Measurements from ENCODE around the gene GGT5. TPM values are rescaled to one million over a fixed set of nuclear protein-coding genes. Genes with fewer than 3 reads are reported as not detected.

Gene GGT5
- total and polyA plus RNA-seq, 2 of the 13 experiments (the other 11 are each of a cell fraction or from before 2014, with no cell fraction given) = 0.69 to 3.1 TPM

GRCh38 chr22:24225951-24226350 lies 18.9 kb downstream of the GGT5 start (continued):
- no peak for TF ChIP-seq MZF1 (CRISPR knock-in tag; IDR thresholded peaks at IDR 0.05; ENCODE audit: borderline replicate concordance)
- TF ChIP-seq ZNF75D (CRISPR knock-in tag; IDR thresholded peaks at IDR 0.05; ENCODE audit: borderline replicate concordance) = no peak
- TF ChIP-seq PLRG1 (conservative IDR thresholded peaks at IDR 0.05) = no peak
- TF ChIP-seq NFE2L1 (CRISPR knock-in tag; IDR thresholded peaks at IDR 0.05; ENCODE audit: borderline replicate concordance) = no peak
- TF ChIP-seq ZFY (CRISPR knock-in tag; IDR thresholded peaks at IDR 0.05) = no peak

GRCh38 chr22:24225044-24225601 lies 19.8 kb downstream of the GGT5 start:
- WGBS (ENCODE audit: low lambda C conversion rate) = 100% methylated on average over 1 of the region's 14 CpGs
- H3K9ac ChIP-seq (ENCODE audit: insufficient read depth, low read depth, low read length) = no peak overlapping the region
- DNase-seq (ENCODE audit: low spot score) (no peak), FAIRE-seq (no peak), ATAC-seq (no peak)
- H3K4me2 ChIP-seq (ENCODE audit: low read depth, low read length) = no peak overlapping the region
- in situ Hi-C loops (cut with HindIII; ENCODE audit: extremely low pct_ligation_motif_present, low pct_unique_long_range_greater_than_20kb) = no loop called here
- no peaks in the 10 kb centered on the region for H3K36me3 ChIP-seq (replicated peaks in 1 of 2; ENCODE audit: control insufficient read depth in 1 of 2, insufficient read depth in 2 of 2, low read length in 2 of 2)
- H3K4me3 ChIP-seq (replicated peaks in 1 of 3; ENCODE audit: insufficient read depth in 1 of 3, low read depth in 2 of 3, low read length in 3 of 3) = no peak overlapping the region
- ChIA-PET CTCF (ENCODE audit: low intra/inter-chr PET ratio, low total read pairs) (no interaction called here), POLR2A (interaction anchor here (0.6 kb wide), 1 partner anchor 340 kb away, joined by 3 read pairs; no protein-coding TSS in a partner anchor)
- intact Hi-C loops (cut with micrococcal nuclease; ENCODE audit: unreplicated experiment) = no loop called here
- H3K9me3 ChIP-seq (ENCODE audit: low read length) = no peaks in the 10 kb centered on the region
- no TSS peak for BruUV-seq (replicated peaks)
- no peak overlapping the region for H3K27ac ChIP-seq (ENCODE audit: extremely low read length, insufficient read depth, low read length)
- TF ChIP-seq ZNF660 (CRISPR knock-in tag; IDR thresholded peaks at IDR 0.05; ENCODE audit: borderline replicate concordance, low read depth) = no peak
- no peak for TF ChIP-seq SETDB1 (CRISPR knock-in tag; IDR thresholded peaks at IDR 0.05; ENCODE audit: borderline replicate concordance)
- TF ChIP-seq FOXJ3 (CRISPR knock-in tag; IDR thresholded peaks at IDR 0.05; ENCODE audit: borderline replicate concordance) = no peak
- no peak for TF ChIP-seq ZNF468 (CRISPR knock-in tag; IDR thresholded peaks at IDR 0.05)
- TF ChIP-seq, protein P1, sequence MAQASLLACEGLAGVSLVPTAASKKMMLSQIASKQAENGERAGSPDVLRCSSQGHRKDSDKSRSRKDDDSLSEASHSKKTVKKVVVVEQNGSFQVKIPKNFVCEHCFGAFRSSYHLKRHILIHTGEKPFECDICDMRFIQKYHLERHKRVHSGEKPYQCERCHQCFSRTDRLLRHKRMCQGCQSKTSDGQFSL (CRISPR knock-in tag; IDR thresholded peaks at IDR 0.05) = no peak
- TF ChIP-seq ZC3H4 (CRISPR knock-in tag; IDR thresholded peaks at IDR 0.05; ENCODE audit: borderline replicate concordance) = no peak
- no peaks in the 10 kb centered on the region for H3K4me1 ChIP-seq (ENCODE audit: insufficient read depth, low read length)
- H3K27me3 ChIP-seq (ENCODE audit: control insufficient read depth in 1 of 2, insufficient read depth in 2 of 2, low read length in 2 of 2) = no peaks in the 10 kb centered on the region
- H3K79me2 ChIP-seq (ENCODE audit: insufficient read depth, low read length) = no peaks in the 10 kb centered on the region
- no peaks in the 10 kb centered on the region for H4K20me1 ChIP-seq (ENCODE audit: insufficient read depth, low read length)
- H2AFZ ChIP-seq (ENCODE audit: low read length) = no peak overlapping the region

Data from HepG2 (cell line).